ENCODE data around the gene FSIP1.

DNA sequence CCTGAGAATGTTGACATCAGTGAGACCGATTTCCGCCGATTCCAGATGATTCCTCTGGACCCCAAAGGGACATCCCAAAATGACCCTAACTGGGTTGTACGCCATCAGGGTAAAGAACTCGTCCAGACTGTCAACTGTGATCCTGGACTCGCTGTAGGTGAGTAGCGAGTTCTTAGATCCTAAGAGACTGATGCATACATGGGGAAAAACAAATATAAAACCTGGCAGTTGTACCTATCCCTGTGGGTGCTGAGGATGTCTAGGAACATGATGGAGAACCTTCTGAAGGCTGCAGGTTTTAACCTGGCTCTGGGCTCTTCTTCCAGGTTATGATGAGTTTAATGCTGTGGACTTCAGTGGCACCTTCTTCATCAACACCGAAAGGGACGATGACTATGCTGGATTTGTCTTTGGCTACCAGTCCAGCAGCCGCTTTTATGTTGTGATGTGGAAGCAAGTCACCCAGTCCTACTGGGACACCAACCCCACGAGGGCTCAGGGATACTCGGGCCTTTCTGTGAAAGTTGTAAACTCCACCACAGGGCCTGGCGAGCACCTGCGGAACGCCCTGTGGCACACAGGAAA lies 189.5 kb downstream of the FSIP1 start:
- TF ChIP-seq POLR2A (IDR thresholded peaks at IDR 0.05; ENCODE audit: low read depth, low read length) (no peak), POLR2AphosphoS5 (IDR thresholded peaks at IDR 0.05; ENCODE audit: low read depth, low read length) (no peak)
